Measurements from ENCODE around the gene SLC22A23.

The SLC22A23 gene

GRCh38 chr6:3484946-3485345, 28.1 kb upstream of the SLC22A23 start:
- Histone ChIP-seq H3K36me3 (ENCODE audit: low read depth) (no peaks in the 10 kb centered on the region), H3K27ac (ENCODE audit: poor library complexity, severe bottlenecking) (no peak overlapping the region), H3K4me1 (ENCODE audit: insufficient read depth, poor library complexity, severe bottlenecking) (no peaks in the 10 kb centered on the region), H3K27me3 (ENCODE audit: insufficient read depth, poor library complexity, severe bottlenecking) (no peaks in the 10 kb centered on the region), H3K4me3 (ENCODE audit: severe bottlenecking) (no peak overlapping the region), H3K9me3 (ENCODE audit: severe bottlenecking) (no peaks in the 10 kb centered on the region)
- DNase-seq (ENCODE audit: low spot score) (no peak), ATAC-seq (ENCODE audit: low read depth) (no peak)
- TF ChIP-seq, protein P1, sequence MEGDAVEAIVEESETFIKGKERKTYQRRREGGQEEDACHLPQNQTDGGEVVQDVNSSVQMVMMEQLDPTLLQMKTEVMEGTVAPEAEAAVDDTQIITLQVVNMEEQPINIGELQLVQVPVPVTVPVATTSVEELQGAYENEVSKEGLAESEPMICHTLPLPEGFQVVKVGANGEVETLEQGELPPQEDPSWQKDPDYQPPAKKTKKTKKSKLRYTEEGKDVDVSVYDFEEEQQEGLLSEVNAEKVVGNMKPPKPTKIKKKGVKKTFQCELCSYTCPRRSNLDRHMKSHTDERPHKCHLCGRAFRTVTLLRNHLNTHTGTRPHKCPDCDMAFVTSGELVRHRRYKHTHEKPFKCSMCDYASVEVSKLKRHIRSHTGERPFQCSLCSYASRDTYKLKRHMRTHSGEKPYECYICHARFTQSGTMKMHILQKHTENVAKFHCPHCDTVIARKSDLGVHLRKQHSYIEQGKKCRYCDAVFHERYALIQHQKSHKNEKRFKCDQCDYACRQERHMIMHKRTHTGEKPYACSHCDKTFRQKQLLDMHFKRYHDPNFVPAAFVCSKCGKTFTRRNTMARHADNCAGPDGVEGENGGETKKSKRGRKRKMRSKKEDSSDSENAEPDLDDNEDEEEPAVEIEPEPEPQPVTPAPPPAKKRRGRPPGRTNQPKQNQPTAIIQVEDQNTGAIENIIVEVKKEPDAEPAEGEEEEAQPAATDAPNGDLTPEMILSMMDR (IDR thresholded peaks at IDR 0.05; ENCODE audit: poor library complexity, severe bottlenecking) = no peak

DNA sequence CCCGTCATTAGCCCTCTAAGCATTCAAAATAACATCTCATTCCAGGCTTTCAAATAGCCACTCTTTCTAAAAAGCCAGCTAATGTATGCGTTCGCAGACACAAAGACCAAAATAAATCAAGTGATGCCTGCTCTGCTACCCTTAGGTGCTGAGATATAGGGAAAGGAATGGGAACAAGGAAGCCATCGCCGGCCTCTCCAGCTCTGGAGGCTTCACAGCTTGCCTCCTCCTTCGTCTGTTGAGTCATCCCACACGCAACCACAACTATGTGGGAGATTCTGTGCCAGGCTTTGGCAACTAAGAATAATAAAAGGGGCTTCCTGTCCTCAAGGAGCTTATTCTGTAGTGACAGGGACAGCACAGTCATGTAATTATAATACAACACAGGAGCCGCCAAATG, 27.3 kb upstream of the SLC22A23 start:
- Histone ChIP-seq H3K36me3 (ENCODE audit: low read depth) (no peaks in the 10 kb centered on the region), H3K27ac (ENCODE audit: poor library complexity, severe bottlenecking) (no peak overlapping the region), H3K9me3 (ENCODE audit: severe bottlenecking) (no peaks in the 10 kb centered on the region), H3K4me3 (ENCODE audit: severe bottlenecking) (no peak overlapping the region), H3K4me1 (ENCODE audit: insufficient read depth, poor library complexity, severe bottlenecking) (no peaks in the 10 kb centered on the region), H3K27me3 (ENCODE audit: insufficient read depth, poor library complexity, severe bottlenecking) (no peaks in the 10 kb centered on the region)
- TF ChIP-seq, protein P1 (IDR thresholded peaks at IDR 0.05; ENCODE audit: poor library complexity, severe bottlenecking) = no peak
- ATAC-seq (ENCODE audit: low read depth) (peak; percentile 48; the same call in 1 of the 3 replicates), DNase-seq (ENCODE audit: low spot score) (no peak)

DNA sequence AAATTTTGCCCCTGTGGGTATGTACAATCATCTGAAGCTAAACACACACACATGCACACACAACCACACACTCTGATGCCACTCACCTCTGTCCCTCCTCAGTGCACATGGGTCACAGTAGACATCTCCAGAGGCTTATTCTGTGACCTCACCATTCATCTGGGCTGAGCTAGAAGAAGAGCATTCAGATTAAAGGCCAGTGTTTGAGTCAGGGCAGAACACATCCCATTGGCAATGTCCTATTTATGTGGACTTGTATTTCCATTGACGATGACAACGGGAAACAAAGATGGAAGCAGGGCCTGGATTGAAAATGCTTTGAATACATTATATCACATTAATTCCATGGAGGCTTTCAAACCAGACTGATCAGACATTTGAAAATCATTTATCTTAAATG, 26.8 kb upstream of the SLC22A23 start:
- Histone ChIP-seq H3K4me1 (ENCODE audit: insufficient read depth, poor library complexity, severe bottlenecking) (no peaks in the 10 kb centered on the region), H3K9me3 (ENCODE audit: severe bottlenecking) (no peaks in the 10 kb centered on the region), H3K27me3 (ENCODE audit: insufficient read depth, poor library complexity, severe bottlenecking) (no peaks in the 10 kb centered on the region), H3K27ac (ENCODE audit: poor library complexity, severe bottlenecking) (no peak overlapping the region), H3K36me3 (ENCODE audit: low read depth) (no peaks in the 10 kb centered on the region), H3K4me3 (ENCODE audit: severe bottlenecking) (no peak overlapping the region)
- TF ChIP-seq, protein P1 (IDR thresholded peaks at IDR 0.05; ENCODE audit: poor library complexity, severe bottlenecking) = no peak
- ATAC-seq (ENCODE audit: low read depth) (no peak), DNase-seq (ENCODE audit: low spot score) (no peak)

DNA sequence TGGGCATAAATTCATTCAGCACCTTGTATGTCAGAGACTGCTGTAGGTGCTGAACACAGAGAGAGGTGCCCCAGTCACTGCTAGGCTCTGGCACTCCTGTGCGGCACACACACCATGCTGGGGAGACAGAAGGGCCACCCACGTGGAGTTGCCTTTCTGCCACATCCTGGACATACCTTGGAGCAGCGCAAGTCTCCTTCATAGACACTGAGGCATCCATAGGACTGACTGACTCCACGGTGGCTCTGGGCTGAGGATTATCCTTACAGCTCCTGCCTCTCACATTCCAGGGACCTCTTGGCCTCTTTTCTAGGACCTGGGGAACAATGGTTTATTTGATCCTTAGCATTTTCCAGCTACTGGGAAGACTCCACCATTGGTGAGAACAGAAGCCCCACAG, 26.0 kb upstream of the SLC22A23 start:
- Histone ChIP-seq H3K9me3 (ENCODE audit: severe bottlenecking) (no peaks in the 10 kb centered on the region), H3K4me1 (ENCODE audit: insufficient read depth, poor library complexity, severe bottlenecking) (no peaks in the 10 kb centered on the region), H3K27ac (ENCODE audit: poor library complexity, severe bottlenecking) (no peak overlapping the region), H3K27me3 (ENCODE audit: insufficient read depth, poor library complexity, severe bottlenecking) (no peaks in the 10 kb centered on the region), H3K36me3 (ENCODE audit: low read depth) (no peaks in the 10 kb centered on the region), H3K4me3 (ENCODE audit: severe bottlenecking) (no peak overlapping the region)
- TF ChIP-seq, protein P1 (IDR thresholded peaks at IDR 0.05; ENCODE audit: poor library complexity, severe bottlenecking) = no peak
- no peak for DNase-seq (ENCODE audit: low spot score)
- ATAC-seq (ENCODE audit: low read depth) = no peak

DNA sequence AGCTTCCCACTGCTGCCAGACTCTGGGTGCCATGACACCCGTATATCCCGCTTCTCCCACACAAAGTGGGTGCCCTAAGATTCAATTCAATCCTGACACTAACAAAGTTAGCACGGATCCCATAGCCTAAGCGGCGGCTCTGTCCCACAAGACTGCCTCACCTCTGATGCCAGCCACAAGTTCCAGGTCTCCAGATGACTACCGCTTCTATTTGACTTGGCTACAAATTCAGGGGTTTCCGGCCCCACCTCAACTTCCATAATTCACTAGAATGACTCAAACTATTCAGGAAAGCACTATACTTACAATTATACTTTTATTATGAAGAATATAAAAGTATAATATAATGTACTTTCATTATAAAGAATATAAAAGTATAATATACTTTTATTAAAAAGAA, 24.8 kb upstream of the SLC22A23 start:
- H3K27me3 ChIP-seq (ENCODE audit: insufficient read depth, poor library complexity, severe bottlenecking) = no peaks in the 10 kb centered on the region
- TF ChIP-seq, protein P1 (IDR thresholded peaks at IDR 0.05; ENCODE audit: poor library complexity, severe bottlenecking) = no peak
- ATAC-seq (ENCODE audit: low read depth) (no peak), DNase-seq (ENCODE audit: low spot score) (no peak)
- H3K27ac ChIP-seq (ENCODE audit: poor library complexity, severe bottlenecking) = no peak overlapping the region
- no peak overlapping the region for H3K4me3 ChIP-seq (ENCODE audit: severe bottlenecking)
- H3K36me3 ChIP-seq (ENCODE audit: low read depth) = no peaks in the 10 kb centered on the region
- no peaks in the 10 kb centered on the region for H3K4me1 ChIP-seq (ENCODE audit: insufficient read depth, poor library complexity, severe bottlenecking)
- H3K9me3 ChIP-seq (ENCODE audit: severe bottlenecking) = no peaks in the 10 kb centered on the region

All from RWPE2 (cell line).